Adrenal gland (tissue), 12 donors: ENCODE results near the gene LAMTOR2. TPM values are rescaled to one million over a fixed set of nuclear protein-coding genes. Genes with fewer than 3 reads are reported as not detected.

Experiments used
- DNase-seq, 7 donors: peaks; one replicate each; pipeline ENCODE4 v3.0.0-alpha.2; 2019 to 2020
- H3K27ac ChIP-seq, 5 donors: fragments of 200-600 bp; sonication (generic) in 4 of 5; 1 replicate in 3 of 5; 2 replicates in 2 of 5; pipeline versions ENCODE4 v1.5.1 to v1.8.0; 2016 to 2020; ENCODE audit warnings: mild to moderate bottlenecking in 1 of 5
- H3K27me3 ChIP-seq: fragments of 200-600 bp; 2 replicates; pipeline ENCODE4 v1.8.0; 2021
- H3K36me3 ChIP-seq, 2 donors: fragments of 200-600 bp; replicated peaks in 1 of 2; 1 replicate in 1 of 2; 2 replicates in 1 of 2; pipeline versions ENCODE4 v1.5.1 to v1.8.0; 2018 to 2022
- H3K4me1 ChIP-seq, 2 donors: fragments of 200-600 bp; replicated peaks in 1 of 2; 1 replicate in 1 of 2; 2 replicates in 1 of 2; pipeline versions ENCODE4 v1.5.1 to v1.8.0; 2018 to 2021
- H3K4me3 ChIP-seq, 4 donors: fragments of 200-600 bp; sonication (generic) in 3 of 4; one replicate each; pipeline ENCODE4 v1.5.1; 2016 to 2018
- H3K9me3 ChIP-seq, 3 donors: fragments of 200-600 bp; sonication (generic) in 1 of 3; replicated peaks in 1 of 3; 1 replicate in 2 of 3; 2 replicates in 1 of 3; pipeline versions ENCODE4 v1.5.1 to v1.8.0; 2016 to 2021
- CTCF ChIP-seq, 6 experiments: fragments of 450-650 bp in 4 of 6; fragments of 200-600 bp in 2 of 6; sonication (generic) in 1 of 6; IDR thresholded peaks; 1 replicate in 5 of 6; 2 replicates in 1 of 6; pipeline versions ENCODE4 v1.5.1 to v1.8.0; 2016 to 2021; ENCODE audit warnings: antibody characterized with exemption in 6 of 6, mild to moderate bottlenecking in 2 of 6, moderate library complexity in 1 of 6
- POLR2A ChIP-seq, 2 donors: fragments of 450-650 bp; IDR thresholded peaks; one replicate each; pipeline ENCODE4 v1.6.1; 2017; ENCODE audit warnings: antibody characterized with exemption in 2 of 2, mild to moderate bottlenecking in 2 of 2, moderate library complexity in 1 of 2
- whole genome bisulfite sequencing, 4 donors: extraction: QIAGEN DNeasy Blood & Tissue Kit in 2 of 4; methylation state at CpG; one replicate each; pipeline versions ENCODE4 v1.1.5 to v1.1.7; 2013 to 2017; 5-methylcytosine and 5-hydroxymethylcytosine counted together
- intact Hi-C, 2 donors: fragments of 100-400 bp; cut with DNase I; formaldehyde crosslinking; loops; one replicate each; pipeline versions ENCODE4 v1.14.1 to v1.15.0; 2022 to 2023
- polyA plus RNA-seq, 3 donors: library from polyadenylated mRNA; stranded (reverse); fragments of 200-250 nt in 2 of 3; fragments of 350-450 nt in 1 of 3; fragmentation: Illumina TruSeq in 1 of 3; extraction: RNeasy Lipid Tissue Mini Kit (QIAGEN cat#74804) in 1 of 3; gene quantifications; one replicate each; pipeline ENCODE4 v1.2.3, GENCODE V29; 2013 to 2014
- total RNA-seq, 9 donors: library from RNA; depleted of rRNA in 4 of 9; stranded (reverse); fragments of >200 nt in 4 of 9; fragments of 120-200 nt in 1 of 9; fragmentation: NEBNext Ultra II Directional in 1 of 9; extraction: Animal tissue kit (Norgen Biotek cat#: 25700) in 1 of 9; gene quantifications; one replicate each; pipeline versions ENCODE4 v1.1.0 to v1.2.4, GENCODE V29; 2013 to 2023
- donor health status: healthy with polysubstance abuse.
- donor health status: Bipolar disorder and iron deficiency.
- donor health status: DM: yes; HTN: yes; CAD: no.
- donor health status: DM: no; HTN: no; CAD: no.
- donor health status: DM: no; HTN: no; CAD: no.
- donor health status: DM: yes; HTN: yes; CAD: no.

LAMTOR2 gene
- total and polyA plus RNA-seq, 12 donors, result 53.6 to 216 (median 86.3) TPM

GRCh38 chr1:156042828-156043227, 11.8 kb upstream of the LAMTOR2 start:
- intact Hi-C loops, result no loop called here
- DNase-seq, result no peak
- H3K4me3 ChIP-seq, result no peak overlapping the region
- peaks cover 0 to 30% of the 10 kb centered on the region in 2 donors for H3K36me3 ChIP-seq
- H3K9me3 ChIP-seq, result no peaks in the 10 kb centered on the region
- no peak overlapping the region for H3K27ac ChIP-seq
- TF ChIP-seq POLR2A (IDR thresholded peaks at IDR 0.05), result no peak
- no peak for TF ChIP-seq CTCF (IDR thresholded peaks at IDR 0.05)
- no peaks in the 10 kb centered on the region for H3K27me3 ChIP-seq
- no peaks in the 10 kb centered on the region for H3K4me1 ChIP-seq
- WGBS, 4 donors, result 78 to 85% (median 82%) methylated on average over 3 of the region's 3 CpGs

DNA sequence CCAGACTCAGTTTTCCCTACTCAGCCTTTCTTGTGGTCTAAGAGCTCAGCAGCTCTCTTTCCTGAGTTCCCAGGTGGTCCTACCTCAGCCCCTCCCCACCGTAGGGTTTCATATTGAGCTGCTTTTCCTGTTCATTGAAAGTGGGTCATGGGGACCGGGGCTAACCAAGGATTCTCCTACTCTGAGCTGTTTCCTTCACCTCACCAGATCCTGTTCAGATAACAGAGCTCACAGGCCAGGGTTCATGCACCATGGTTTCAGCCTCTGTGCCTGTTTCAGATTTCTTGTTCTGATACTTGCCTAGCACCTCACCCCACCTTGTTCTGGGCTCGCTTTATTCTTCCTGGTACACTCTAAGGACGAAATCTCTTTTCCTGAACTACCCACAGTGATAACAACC, 9.5 kb upstream of the LAMTOR2 start:
- Histone ChIP-seq H3K9me3 (no peaks in the 10 kb centered on the region), H3K27ac (no peak overlapping the region), H3K27me3 (no peaks in the 10 kb centered on the region), H3K4me1 (no peaks in the 10 kb centered on the region), H3K4me3 (no peak overlapping the region), H3K36me3 (peaks cover 0 to 23% of the 10 kb centered on the region in 2 donors)
- intact Hi-C loops, result no loop called here
- TF ChIP-seq POLR2A (IDR thresholded peaks at IDR 0.05) (no peak), CTCF (IDR thresholded peaks at IDR 0.05) (no peak)
- 67 to 89% (median 85%) methylated on average over 4 of the region's 4 CpGs for WGBS, 4 donors
- no peak for DNase-seq

DNA sequence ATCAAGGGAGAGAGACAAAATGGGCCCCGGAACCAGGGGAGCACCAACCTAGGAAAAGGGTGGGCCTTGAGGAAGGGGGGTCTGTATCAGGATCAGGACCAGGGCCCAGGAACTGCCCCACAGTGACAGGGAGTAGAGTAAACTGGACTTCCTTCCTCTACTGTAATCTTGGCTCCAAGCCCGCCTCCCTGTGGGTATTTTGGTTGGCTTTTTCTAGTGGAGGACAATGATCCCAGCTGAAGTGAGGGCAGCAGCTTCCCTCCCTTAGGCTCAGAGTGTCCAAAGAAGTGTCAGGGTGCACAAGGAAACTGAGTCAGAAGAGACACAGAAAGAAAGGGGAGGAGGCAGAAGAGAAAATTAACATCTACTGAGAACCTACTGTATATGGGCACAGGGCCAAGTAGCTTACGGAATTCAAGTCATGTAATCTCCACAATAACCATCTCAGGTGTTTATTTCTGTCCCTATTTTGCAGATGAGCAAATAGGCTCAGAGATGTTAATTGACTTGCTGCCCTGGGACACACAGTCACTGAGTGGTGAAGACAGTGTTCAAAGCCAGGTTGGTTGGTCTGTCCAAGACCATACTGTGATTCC, 5.8 kb upstream of the LAMTOR2 start:
- intact Hi-C loops, result no loop called here
- peak in 1 of 7 donors; percentile 16 for DNase-seq
- no peaks in the 10 kb centered on the region for H3K27me3 ChIP-seq
- H3K36me3 ChIP-seq, result peaks cover 0 to 6% of the 10 kb centered on the region in 2 donors
- no peaks in the 10 kb centered on the region for H3K9me3 ChIP-seq
- no peak overlapping the region for H3K27ac ChIP-seq
- WGBS, 4 donors, result 80 to 100% (median 87%) methylated on average over 2 to 3 of the region's 3 CpGs
- TF ChIP-seq POLR2A (IDR thresholded peaks at IDR 0.05) (no peak), CTCF (IDR thresholded peaks at IDR 0.05) (no peak)
- peaks cover 0 to 6% of the 10 kb centered on the region in 2 donors for H3K4me1 ChIP-seq
- no peak overlapping the region for H3K4me3 ChIP-seq

DNA sequence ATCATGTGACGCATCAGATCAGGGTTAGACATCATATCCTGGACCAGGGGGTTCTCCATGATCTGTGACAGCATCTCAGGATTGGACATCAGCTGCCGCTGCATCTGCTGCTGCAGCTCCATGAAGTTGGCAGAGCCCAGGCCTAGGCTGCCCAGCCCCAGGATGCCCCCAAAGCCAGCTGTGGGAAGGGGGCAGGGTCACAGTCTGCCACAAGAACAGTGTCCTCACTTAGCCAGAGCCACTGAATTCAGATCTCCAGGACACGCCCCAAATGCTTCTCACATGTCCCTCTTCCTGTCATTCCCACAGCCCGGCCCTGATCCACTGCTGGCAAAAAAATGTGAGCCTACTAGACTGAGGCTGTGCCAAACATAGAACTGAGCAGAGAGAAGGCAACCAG, 4.2 kb upstream of the LAMTOR2 start:
- Histone ChIP-seq H3K27me3 (no peaks in the 10 kb centered on the region), H3K27ac (no peak overlapping the region), H3K4me3 (no peak overlapping the region), H3K4me1 (peaks cover 0 to 10% of the 10 kb centered on the region in 2 donors), H3K36me3 (peaks cover 0 to 6% of the 10 kb centered on the region in 2 donors), H3K9me3 (no peaks in the 10 kb centered on the region)
- TF ChIP-seq CTCF (IDR thresholded peaks at IDR 0.05), result no peak
- no peak for TF ChIP-seq POLR2A (IDR thresholded peaks at IDR 0.05)
- peak in 1 of 7 donors; percentile 12 for DNase-seq
- WGBS, 4 donors, result 73 to 86% (median 81%) methylated on average over 3 to 4 of the region's 4 CpGs
- intact Hi-C loops, result no loop called here
